Muscle of back (tissue), 11 donors: ENCODE results near the gene CEMIP2. TPM values are rescaled to one million over a fixed set of nuclear protein-coding genes. Genes with fewer than 3 reads are reported as not detected.
"Not testable (repeated sequence)": the region's sequence is repeated elsewhere in the genome, so short reads cannot be mapped to it uniquely, and the experiment has no call there.

Source experiments
- DNase-seq, 3 donors: peaks; one replicate each; pipeline versions ENCODE4 v3.0.0 to v3.0.0-alpha.2; 2013
- polyA plus RNA-seq, 10 donors: library from polyadenylated mRNA; unstranded; fragments of 120-200 nt; gene quantifications; one replicate each; pipeline ENCODE4 v1.2.1, GENCODE V29; 2013; ENCODE audit not compliant: insufficient read length in 10 of 10

Gene CEMIP2
- polyA plus RNA-seq, 10 donors: 23.2 to 41.3 (median 28.5) TPM

DNA sequence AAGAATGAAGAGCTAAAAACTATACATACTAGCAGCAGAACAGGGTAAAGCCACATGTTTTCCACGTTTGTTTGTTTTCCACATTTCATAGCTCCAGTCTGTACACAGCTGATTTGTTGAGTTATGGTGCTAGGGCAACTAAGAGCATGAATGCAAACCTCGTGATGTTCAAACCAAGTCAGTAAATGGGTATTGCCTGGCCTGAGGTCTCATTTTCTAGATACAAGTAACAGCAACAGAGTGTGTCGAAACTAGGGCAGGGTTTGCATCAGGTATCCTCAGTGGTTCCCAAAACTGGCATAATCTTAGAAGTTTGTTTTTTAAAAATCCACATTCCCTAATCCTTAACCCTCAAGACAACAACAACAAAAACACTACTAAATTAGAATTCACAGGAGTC lies 89.3 kb downstream of the CEMIP2 start:
- DNase-seq: no peak

DNA sequence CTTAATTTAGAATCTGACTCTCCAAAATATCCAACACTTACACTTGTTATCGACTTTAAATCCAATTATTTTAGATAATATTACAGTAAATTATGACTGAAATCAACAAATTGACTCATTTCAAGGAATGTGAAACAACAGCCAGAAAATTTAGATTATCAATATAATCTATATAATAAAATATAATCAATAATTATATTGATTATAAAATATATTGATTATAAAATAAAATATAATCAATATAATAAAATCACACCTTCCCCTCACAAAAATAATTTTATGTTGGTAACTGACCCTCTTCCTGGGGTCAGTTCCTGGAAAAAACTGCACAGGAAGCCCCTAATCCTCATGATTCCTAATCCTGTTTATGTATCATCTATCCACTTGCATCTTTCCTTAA lies 91.1 kb downstream of the CEMIP2 start:
- DNase-seq: no peak

DNA sequence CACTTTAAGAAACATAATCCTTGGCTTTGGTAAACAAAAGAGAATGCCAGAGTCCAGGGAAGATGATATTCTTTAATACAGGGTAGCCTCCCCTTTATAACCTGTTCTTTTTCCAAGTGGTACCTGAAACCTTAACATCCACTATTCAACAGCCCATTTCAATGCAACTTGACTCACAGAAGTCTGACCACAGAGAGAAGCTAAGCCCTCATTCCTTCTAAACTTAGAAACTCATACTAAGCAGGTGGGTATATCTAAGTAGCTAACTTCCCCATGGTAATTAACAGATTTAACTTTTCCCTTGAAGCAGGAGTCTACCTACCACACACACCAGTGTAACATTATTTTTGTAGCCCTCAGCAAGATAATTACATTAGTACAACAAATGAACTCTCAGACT lies 91.9 kb downstream of the CEMIP2 start:
- DNase-seq: no peak

DNA sequence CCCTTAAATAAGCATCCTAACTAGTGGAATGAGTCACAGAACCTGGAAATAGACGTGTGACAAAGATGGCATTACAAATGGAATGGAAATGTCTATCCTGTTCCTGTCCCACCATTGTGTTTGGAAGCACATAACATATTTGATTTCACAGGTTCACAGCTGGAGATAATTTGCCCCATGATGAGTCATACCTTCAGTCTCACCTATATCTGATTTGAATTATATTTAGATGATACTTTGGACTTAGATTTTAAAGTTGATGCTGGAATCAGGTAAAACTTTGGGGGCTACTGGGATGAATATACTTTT lies 92.5 kb downstream of the CEMIP2 start:
- no peak for DNase-seq

DNA sequence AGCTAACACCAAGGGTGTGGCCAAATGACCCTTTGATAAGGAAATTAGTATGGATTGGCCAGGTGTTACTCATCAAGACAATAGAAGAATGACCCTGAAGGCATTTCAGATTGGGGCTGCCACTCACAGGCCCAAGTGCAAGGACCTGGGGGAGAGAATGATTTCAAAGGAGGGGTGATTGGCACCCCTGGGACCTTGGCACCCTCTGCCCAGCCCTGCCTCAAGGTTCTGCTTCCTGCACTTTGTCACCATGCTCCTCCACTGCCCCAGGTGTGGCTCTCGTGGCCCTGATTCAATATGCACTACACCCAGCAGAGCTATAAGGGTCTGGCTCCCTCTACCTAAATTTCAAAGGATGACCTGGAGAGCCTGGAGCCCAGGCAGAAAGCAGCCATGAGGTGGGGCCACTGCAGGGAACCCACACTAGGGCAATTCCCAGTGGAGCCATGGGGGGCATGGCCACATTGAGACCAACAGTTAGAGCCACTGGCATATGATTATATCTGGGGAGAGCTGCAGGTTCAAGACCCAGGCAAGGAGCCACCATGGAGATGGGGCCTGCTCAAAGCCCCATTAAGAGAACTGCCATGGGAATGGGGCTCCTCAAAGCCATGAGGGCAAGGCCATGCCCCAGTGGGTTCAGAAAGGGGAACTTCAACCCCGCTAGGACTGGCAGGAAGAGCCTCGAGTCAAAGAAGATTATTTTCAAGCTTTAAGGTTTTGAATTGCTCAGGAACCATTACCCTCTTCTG lies 93.0 kb downstream of the CEMIP2 start:
- DNase-seq: no peak

DNA sequence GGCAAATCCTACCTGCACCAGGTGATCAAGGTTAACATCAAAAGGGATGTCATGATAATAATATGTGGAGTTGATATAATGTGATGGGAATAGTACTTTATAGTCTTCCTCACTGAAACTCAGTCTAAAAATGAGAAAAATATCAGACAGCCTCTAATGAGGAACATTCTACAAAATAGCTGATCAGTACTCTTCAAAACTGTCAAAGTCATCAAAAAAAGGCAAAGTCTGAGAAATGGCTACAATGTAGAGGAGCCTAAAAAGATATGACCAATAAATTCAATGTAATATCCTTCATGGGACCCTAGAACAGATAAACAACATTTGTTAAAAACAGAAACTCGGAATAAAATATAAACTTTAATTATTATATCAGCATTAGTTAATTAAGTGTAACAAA lies 95.7 kb downstream of the CEMIP2 start:
- no peak for DNase-seq

DNA sequence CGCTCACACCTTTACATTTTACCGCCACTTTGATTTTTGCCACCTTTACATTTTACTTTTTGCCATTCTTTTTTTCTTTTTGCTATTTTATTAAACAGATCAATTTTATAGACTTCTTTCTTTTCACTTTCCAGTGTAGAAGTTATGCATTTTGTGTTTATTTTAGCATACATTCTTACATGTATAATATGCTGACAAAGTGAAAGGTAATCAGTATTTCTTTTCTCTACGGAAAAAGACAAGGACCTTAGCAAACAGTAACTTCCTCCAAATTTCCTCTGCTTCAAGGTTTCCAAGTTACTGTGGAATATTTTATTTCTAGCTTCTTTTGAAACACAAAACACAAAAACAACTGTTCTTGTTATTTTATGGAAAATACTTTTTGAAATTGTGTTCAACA lies 97.0 kb downstream of the CEMIP2 start:
- no peak for DNase-seq

DNA sequence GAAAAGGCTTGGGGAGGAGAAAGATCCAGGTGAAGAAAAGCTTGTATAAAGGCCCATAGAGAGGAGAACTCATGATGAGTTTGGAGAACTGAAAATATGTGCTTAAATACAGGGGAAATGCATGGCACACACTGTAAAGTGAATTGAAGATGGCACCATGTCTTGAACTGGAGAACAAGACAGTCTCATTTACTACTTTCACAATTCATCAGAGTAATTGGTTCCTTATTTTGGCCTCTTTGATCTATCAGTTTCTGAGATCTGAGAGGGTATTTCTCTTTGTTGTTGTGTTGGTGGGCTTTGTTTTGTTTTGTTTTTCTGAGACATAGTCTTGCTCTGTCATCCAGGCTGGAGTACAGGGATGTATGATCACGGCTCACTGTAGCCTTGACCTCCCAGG lies 98.2 kb downstream of the CEMIP2 start:
- DNase-seq: no peak

DNA sequence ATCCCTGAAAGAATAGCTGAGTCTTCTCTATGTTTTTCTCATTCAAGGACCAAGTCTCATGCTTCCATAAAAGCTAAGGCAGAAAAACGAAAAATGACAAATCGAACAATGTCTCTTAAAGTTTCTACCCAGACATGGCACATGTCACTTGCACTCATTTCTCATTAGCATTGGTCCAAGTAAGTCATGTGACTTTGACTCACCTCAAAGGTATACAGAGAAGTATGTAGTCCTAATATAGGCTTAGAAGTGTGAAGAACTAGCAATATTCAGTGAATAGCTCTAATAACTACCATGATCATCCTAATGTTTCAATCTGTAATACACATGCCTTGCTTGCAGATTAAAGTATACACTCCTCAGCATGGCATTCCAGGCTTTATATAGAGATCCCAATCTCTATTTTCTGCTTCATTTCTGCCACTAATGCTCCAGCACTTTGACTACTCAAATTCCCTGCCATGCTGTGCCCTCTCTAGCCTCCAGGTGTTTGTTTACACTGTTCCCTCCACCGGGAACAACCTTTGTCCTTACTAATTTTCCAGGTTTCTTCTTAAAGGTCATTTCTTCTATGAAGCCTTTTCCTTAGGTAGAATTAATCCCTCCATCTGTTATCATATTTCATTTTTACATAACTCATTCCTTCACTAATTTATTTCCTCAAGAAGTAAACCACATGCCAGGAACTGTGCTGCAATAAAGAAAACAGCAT lies 98.9 kb downstream of the CEMIP2 start:
- no peak for DNase-seq

DNA sequence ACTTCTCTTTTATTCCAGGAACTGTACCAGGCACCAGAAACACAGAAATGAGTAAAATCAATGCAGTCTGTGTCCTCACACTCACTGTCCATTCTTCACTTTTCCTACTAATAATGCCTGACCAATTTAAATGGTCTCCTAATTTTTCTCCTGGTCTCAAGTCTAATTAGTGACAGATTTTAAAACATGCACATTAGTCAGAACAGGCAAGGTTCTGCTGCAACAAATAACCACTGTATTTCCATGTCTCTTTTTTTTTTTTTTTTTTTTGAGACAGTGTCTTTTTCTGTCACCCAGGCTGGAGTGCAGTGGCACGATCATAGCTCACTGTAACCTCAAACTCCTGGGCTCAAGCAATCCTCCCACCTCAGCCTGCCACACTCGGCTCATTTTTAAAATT lies 99.6 kb downstream of the CEMIP2 start:
- no peak for DNase-seq

DNA sequence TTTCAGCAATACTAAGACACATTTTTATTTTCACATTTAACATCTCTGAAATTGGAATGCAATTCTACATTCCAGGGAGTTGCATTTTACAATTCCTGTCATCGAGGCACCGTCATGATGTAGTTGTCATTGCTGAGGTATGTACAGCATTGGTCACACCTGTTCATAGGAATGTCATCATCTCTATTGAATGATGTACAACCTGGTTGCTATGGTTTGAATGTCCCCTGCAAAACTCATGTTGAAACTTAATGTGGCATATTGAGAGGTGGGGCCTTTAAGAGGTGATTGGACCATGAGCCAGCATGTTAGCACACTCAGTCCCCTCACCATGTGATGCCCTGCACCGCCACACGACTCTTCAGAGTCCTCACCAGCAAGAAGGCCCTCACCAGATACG lies 103.1 kb downstream of the CEMIP2 start:
- DNase-seq: no peak

DNA sequence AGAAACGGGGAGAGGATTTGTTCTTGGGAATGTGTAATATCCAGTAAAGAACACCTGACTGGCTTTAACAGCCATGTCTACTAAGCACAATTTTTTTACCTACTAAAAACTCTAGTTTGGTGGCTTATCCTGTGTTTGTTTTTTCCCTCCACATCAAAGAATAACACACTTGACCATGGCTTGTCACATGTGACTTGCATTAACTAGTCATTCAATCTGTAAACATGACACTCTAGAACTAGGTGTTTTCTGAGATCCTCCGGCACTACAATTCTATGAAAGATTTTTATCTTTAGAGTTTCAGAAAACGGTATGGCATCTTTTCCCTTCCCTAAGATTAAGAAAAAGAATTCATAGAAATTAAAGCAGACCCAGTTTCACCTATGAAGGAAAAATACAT lies 103.7 kb downstream of the CEMIP2 start:
- no peak for DNase-seq

DNA sequence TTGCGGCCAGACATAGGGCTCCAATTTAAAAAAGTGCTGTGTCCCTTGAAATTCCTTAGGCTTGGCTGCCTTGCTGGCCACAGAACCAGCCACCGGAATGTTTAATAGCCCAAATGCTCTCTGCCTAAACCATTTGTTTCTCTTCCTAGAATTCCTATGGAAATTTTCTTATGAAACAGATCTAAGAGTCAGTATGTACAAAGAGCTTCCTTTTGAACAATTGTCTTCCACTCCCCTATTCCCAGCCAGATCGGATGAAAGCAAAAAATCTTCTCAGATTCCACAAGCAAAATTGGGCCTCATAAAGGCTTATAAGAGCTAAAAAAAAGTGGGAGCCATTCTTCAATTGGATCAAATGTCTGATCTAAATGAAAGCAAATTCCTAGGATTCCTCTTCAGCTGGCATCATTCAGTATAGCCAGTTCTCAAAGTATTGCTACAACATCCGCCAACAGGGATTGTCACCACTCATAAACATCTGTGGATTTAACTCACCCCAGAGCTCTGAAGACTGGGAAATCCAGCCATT lies 104.3 kb downstream of the CEMIP2 start:
- peak; percentile 21 to 37 (median 25) for DNase-seq

DNA sequence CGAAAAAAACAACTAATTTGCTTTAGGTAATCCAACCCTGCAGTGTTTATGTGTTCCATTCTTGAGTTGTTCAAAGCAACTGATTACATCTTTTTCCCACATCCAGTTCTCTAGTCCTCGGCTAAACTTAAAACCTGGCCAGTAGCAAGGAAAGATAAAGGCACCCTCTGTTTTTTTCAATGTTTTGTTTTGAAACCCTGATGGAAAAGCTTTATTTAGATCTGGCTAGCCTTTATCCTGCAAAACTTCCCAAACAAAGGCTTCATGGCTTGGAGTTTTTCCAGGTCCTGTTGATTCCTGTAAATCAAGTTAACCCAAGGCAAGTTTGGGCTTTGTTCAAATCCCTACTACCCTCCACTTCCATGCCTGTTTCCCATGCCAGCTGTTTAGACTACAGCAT lies 105.1 kb downstream of the CEMIP2 start:
- DNase-seq: peak in 1 of 3 donors; percentile 52

DNA sequence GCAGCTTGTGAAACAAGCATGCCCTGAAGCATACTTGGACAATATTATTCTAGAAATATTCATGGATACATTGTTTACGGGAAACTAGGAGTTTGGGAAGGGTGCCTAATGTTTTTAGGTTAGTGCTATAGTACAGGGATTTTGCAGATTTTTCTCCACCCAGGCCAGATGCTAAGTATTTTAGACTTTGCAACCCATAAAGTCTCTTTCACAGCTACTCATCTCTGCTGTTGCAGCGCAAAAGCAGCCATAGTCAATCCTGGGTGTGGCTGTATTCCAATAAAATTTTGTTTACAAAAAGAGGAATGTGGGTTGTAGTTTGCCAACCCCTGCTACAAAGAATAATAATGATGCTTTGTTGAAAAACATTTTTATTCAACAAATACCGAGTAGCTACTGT lies 106.2 kb downstream of the CEMIP2 start:
- peak in 1 of 3 donors; percentile 43 for DNase-seq

DNA sequence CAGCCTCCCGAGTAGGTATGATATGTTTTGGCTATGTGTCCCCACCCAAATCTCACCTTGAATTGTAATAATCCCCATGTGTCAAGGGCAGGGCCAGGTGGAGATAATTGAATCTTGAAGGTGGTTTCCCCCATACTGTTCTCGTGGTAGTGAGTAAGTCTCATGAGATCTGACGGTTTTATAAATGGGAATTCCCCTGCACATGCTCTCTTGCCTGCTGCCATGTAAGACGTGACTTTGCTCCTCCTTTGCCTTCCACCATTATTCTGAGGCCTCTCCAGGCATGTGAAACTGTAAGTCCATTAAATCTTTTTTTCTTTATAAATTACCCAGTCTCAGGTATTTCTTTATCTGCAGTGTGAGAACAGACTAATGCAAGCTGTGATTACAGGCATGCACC lies 111.0 kb downstream of the CEMIP2 start:
- not testable (repeated sequence) for DNase-seq

DNA sequence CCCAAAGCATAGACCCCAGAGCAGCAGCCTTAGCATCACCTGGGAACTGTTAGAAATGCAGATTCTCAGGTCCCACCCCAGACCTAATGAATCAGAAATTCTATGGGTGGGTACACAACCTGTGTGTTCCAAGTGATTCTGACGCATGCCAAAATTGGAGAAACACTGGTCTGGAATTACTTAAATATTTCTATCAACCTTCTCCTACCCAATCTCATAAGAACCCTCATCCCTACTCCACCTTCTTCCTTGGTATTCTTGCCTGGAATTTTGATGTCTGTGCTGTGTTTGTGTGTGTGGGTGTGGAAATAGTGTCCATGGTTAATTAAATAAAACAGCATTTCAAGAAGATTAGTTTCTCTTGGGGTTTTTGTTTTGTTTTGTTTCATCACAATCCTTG lies 111.8 kb downstream of the CEMIP2 start:
- no peak for DNase-seq

DNA sequence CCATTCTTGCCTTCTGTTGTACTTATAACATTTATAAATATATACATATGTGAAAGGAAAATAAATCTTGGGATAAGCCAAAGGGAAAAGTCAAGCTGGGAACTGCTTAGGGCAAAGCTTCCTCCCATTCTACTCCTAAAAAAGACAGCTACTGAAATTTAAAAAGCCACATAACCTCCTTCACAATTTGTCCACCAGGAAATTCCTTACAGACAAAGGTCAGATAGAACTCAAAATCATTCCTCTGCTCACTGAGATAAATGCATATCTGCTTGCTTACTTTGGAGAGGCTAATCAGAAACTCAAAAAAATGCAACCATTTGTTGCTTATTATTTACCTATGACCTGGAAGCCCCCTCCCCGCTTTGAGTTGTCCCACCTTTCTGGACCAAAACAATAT lies 112.5 kb downstream of the CEMIP2 start:
- no peak for DNase-seq

DNA sequence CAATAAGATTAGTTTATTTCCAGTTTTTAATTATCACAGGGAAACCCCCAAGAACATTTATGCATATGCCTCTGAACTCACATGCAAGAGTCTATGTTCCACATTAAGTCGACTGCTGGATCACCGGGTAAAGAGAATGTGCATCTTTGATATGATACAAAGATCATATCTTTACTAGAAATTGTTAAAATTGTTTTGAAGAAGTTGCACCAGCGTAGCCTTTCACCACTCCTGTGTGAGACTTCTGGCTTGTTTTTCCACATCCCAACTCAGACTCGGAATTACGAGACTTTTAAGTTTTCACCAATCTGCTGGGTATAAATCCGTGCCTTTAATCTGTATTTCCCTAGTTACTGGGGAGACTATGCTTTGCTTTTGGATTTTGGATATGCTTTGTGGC lies 113.2 kb downstream of the CEMIP2 start:
- DNase-seq: no peak

DNA sequence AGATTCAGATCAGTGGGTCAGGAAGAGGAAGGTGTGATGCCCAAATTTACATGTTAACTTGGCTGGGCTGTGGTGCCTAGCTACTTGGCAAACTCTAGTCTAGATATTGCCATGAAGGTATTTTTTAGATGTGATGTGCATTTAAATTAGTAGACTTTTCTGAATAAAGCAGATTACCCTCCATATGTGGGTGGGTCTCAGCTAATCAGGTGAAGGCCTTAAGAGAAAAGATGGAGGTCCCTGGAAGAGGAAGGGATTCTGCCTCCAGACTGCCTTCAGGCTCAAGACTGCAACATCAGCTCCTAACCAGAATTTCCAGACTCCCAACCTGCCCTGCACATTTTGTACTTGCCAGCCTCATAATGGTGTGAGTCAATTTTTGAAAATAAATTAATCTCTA lies 115.8 kb downstream of the CEMIP2 start:
- DNase-seq: no peak

DNA sequence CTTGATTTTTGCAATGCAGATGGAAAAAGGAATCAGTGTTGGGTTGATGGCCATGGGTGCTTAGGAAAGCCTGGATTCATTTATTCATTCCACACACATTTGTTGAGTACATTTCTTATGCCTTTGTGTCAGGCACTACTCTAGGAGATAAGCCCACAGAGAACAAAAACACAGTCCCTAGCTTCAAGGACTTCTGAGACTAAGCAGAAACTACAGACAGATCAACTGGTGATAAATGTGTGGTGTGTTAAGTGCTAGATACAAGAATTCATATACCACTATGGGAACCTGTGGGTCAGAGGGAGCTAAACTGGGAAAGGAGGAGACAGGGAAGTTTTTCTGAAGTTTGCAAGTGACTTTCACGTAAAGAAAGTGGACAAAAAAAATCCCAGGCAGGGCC lies 119.9 kb downstream of the CEMIP2 start:
- DNase-seq: no peak

DNA sequence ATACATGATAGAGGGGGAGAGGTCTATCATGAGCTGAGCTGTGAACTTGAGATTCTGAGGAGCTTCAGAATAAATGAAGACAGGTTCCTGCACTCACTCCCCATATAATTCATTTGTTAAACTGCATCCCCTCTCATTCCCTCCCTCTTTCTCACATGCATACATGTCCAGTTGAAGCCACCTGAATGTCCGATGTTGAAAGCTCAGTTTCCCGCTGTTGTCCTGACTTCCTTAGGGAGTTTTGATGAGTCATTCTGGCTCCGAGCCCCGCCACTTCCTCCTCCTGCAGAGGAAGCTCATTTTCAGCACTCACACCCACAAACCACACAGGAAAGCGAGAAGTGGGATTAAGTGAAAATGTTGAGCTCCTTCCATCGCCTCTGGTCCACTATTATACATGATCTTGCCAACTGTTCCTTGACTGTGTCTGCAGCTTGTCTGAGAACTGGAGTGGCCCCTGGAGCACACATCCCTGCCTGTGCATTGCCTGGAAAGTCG lies 121.2 kb downstream of the CEMIP2 start:
- peak; percentile 63 to 82 (median 71) for DNase-seq

DNA sequence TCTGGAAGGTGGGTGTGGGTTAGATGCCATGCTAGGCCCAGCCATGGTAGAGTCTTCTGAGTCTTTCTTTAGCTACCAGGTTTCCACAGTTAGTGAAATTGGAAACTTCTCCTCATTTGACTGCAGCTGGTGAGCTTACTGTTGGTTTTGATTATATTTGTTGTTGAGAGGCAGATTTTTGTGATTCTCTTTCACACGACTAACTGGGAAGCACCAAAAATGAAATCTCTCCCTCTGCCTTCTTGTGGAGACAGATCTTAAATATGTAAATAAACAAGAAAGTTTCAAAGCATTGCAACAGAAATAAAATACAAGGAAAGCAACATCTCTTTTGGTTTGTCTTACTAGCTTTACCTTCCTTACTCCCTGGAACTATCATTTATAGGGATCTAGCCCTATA lies 122.2 kb downstream of the CEMIP2 start:
- DNase-seq: no peak
